ENCODE results near the gene ARHGAP6.

GRCh38 chrX:11117745-11118144 is 548.0 kb downstream of the ARHGAP6 start:
- TF ChIP-seq EZH2 (optimal IDR thresholded peaks at IDR 0.05; ENCODE audit: low read depth, low read length) = no peak
- no peak for TF ChIP-seq CTCF (IDR thresholded peaks at IDR 0.05; ENCODE audit: low read length)
- TF ChIP-seq EZH2phosphoT487 (IDR thresholded peaks at IDR 0.05; ENCODE audit: low read length) = no peak
